K562 (cell line): Measurements from ENCODE around the gene ANKRD49. TPM values are rescaled to one million over a fixed set of nuclear protein-coding genes. Genes with fewer than 3 reads are reported as not detected.

Experiments used
- ARHGAP35 ChIP-seq: fragments of 450-650 bp; IDR thresholded peaks from 2 replicates; pipeline ENCODE4 v1.6.1; 2018; ENCODE audit not compliant: partially characterized antibody
- BACH1 ChIP-seq: fragments of 200-800 bp; sonication (Bioruptor generic); IDR thresholded peaks from 2 replicates; pipeline ENCODE4 v1.6.1; 2016; ENCODE audit warnings: missing genetic modification characterization, missing compliant biosample characterization
- CCAR2 ChIP-seq: fragments of 200-400 bp; formaldehyde crosslinking; IDR thresholded peaks from 2 replicates; pipeline ENCODE4 v1.6.1; 2017; ENCODE audit warnings: mild to moderate bottlenecking, low read depth, low read length
- FOXA3 ChIP-seq, 2 experiments: fragments of 450-650 bp in 1 of 2; sonication (generic) in 1 of 2; formaldehyde crosslinking; IDR thresholded peaks in 1 of 2; conservative IDR thresholded peaks in 1 of 2; 2 replicates each; pipeline versions ENCODE4 v1.4.0 to v1.8.0; 2020 to 2022; ENCODE audit warnings: mild to moderate bottlenecking in 2 of 2, missing genetic modification reagents in 1 of 2
- HCFC1 ChIP-seq: IDR thresholded peaks from 2 replicates; pipeline ENCODE4 v1.6.1; 2012; ENCODE audit warnings: low read depth, low read length, improper control_type of control experiment
- HDAC6 ChIP-seq: IDR thresholded peaks from 2 replicates; pipeline ENCODE4 v1.6.1; 2012; ENCODE audit warnings: low read depth, mild to moderate bottlenecking, control low read depth, inconsistent platforms, low read length, moderate library complexity
- KDM4B ChIP-seq, 2 experiments: fragments of 450-650 bp in 1 of 2; sonication (generic) in 1 of 2; IDR thresholded peaks; 2 replicates each; pipeline ENCODE4 v1.6.1; 2016 to 2017; ENCODE audit warnings: borderline replicate concordance in 2 of 2, antibody characterized with exemption in 1 of 2, low read depth in 1 of 2, mild to moderate bottlenecking in 1 of 2
- LCOR ChIP-seq: sonication (generic); formaldehyde crosslinking; IDR thresholded peaks from 2 replicates; pipeline ENCODE4 v1.8.0; 2022; ENCODE audit warnings: mild to moderate bottlenecking, missing genetic modification reagents
- LEF1 ChIP-seq: fragments of 450-650 bp; IDR thresholded peaks from 2 replicates; pipeline ENCODE4 v1.6.1; 2016; ENCODE audit warnings: mild to moderate bottlenecking
- MCM3 ChIP-seq: fragments of 450-650 bp; IDR thresholded peaks from 2 replicates; pipeline ENCODE4 v1.6.1; 2016
- NCOA6 ChIP-seq: fragments of 450-650 bp; IDR thresholded peaks from 2 replicates; pipeline ENCODE4 v1.6.1; 2017; ENCODE audit warnings: mild to moderate bottlenecking
- NFRKB ChIP-seq: fragments of 450-650 bp; IDR thresholded peaks from 2 replicates; pipeline ENCODE4 v1.6.1; 2016; ENCODE audit warnings: low read depth
- OTX1 ChIP-seq: fragments of 450-650 bp; formaldehyde crosslinking; IDR thresholded peaks from 2 replicates; pipeline ENCODE4 v1.4.0; 2022; ENCODE audit warnings: mild to moderate bottlenecking
- PHF20 ChIP-seq: fragments of 450-650 bp; IDR thresholded peaks from 2 replicates; pipeline ENCODE4 v1.6.1; 2018; ENCODE audit not compliant: partially characterized antibody
- POLR2A ChIP-seq: fragments of 450-650 bp; conservative IDR thresholded peaks from 2 replicates; pipeline ENCODE4 v1.6.1; 2016
- POLR2H ChIP-seq: IDR thresholded peaks from 2 replicates; pipeline ENCODE4 v1.6.1; 2016; ENCODE audit warnings: missing genetic modification characterization, low read depth, mild to moderate bottlenecking, control low read depth, missing compliant biosample characterization, moderate library complexity
- PTRF ChIP-seq: fragments of 450-650 bp; IDR thresholded peaks from 2 replicates; pipeline ENCODE4 v1.6.1; 2016; ENCODE audit warnings: mild to moderate bottlenecking, missing genetic modification characterization, missing compliant biosample characterization
- SMAD2 ChIP-seq: fragments of 150-350 bp; IDR thresholded peaks from 2 replicates; pipeline ENCODE4 v1.6.1; 2014; ENCODE audit warnings: low read depth, mild to moderate bottlenecking, low read length
- SMC3 ChIP-seq: conservative IDR thresholded peaks from 2 replicates; pipeline ENCODE4 v1.6.1; 2011; ENCODE audit warnings: low read depth, low read length, improper control_type of control experiment; ENCODE audit not compliant: insufficient read depth
- STAG1 ChIP-seq: sonication (generic); formaldehyde crosslinking; IDR thresholded peaks from 2 replicates; pipeline ENCODE4 v1.5.0; 2020; ENCODE audit warnings: missing genetic modification reagents, borderline replicate concordance
- TOE1 ChIP-seq, 2 experiments: fragments of 450-650 bp in 1 of 2; sonication (generic) in 1 of 2; formaldehyde crosslinking in 1 of 2; IDR thresholded peaks; 2 replicates each; pipeline versions ENCODE4 v1.7.1 to v1.8.0; 2016 to 2022; ENCODE audit warnings: borderline replicate concordance in 2 of 2, mild to moderate bottlenecking in 2 of 2, antibody characterized with exemption in 1 of 2, inconsistent platforms in 1 of 2, low read depth in 1 of 2, missing genetic modification reagents in 1 of 2, moderate library complexity in 1 of 2
- ZBTB8A ChIP-seq: fragments of 450-650 bp; IDR thresholded peaks from 2 replicates; pipeline ENCODE4 v1.6.1; 2018; ENCODE audit warnings: mild to moderate bottlenecking, moderate library complexity; ENCODE audit not compliant: partially characterized antibody
- ZMIZ1 ChIP-seq, 2 experiments: fragments of 150-350 bp in 1 of 2; IDR thresholded peaks; 2 replicates each; pipeline ENCODE4 v1.6.1; 2012 to 2016; ENCODE audit warnings: low read depth in 2 of 2, low read length in 2 of 2, mild to moderate bottlenecking in 1 of 2, moderate library complexity in 1 of 2
- ZNF143 ChIP-seq: sonication (generic); formaldehyde crosslinking; IDR thresholded peaks from 2 replicates; pipeline ENCODE4 v1.9.0; 2022; ENCODE audit warnings: mild to moderate bottlenecking, missing genetic modification reagents
- ZNF165 ChIP-seq: fragments of 250-450 bp; sonication (Bioruptor Pico); IDR thresholded peaks from 2 replicates; pipeline ENCODE4 v1.4.0; 2020; ENCODE audit warnings: borderline replicate concordance
- ZNF175 ChIP-seq: fragments of 200-800 bp; sonication (Bioruptor generic); IDR thresholded peaks from 2 replicates; pipeline ENCODE4 v1.6.1; 2016; ENCODE audit warnings: low read depth, mild to moderate bottlenecking, missing genetic modification characterization, missing compliant biosample characterization
- ZNF311 ChIP-seq: fragments of 250-450 bp; sonication (Bioruptor Pico); IDR thresholded peaks from 2 replicates; pipeline ENCODE4 v1.4.0; 2020; ENCODE audit warnings: mild to moderate bottlenecking, moderate library complexity
- ZNF75A ChIP-seq: fragments of 450-650 bp; formaldehyde crosslinking; IDR thresholded peaks from 2 replicates; pipeline ENCODE4 v1.4.0; 2020; ENCODE audit warnings: mild to moderate bottlenecking
- polyA plus RNA-seq, 8 experiments: library from polyadenylated mRNA; depleted of rRNA in 4 of 8; stranded (reverse) in 5 of 8; unstranded in 3 of 8; fragments of >200 nt; fragmentation: Nextera tagmentation in 2 of 8; fragmentation: Illumina TruSeq in 1 of 8; extraction: Ambion mirVana in 2 of 8; extraction: Trizol in 1 of 8; gene quantifications; 2 replicates each; pipeline versions ENCODE4 v1.2.1 to v1.2.3, GENCODE V29; 2011 to 2014; ENCODE audit warnings: inconsistent platforms in 1 of 8, missing spikeins in 1 of 8
- total RNA-seq, 7 experiments: library from RNA; depleted of rRNA in 6 of 7; stranded (reverse); fragments of >200 nt in 6 of 7; fragmentation: Illumina TruSeq in 2 of 7; extraction: Trizol in 2 of 7; gene quantifications; 2 replicates each; pipeline versions ENCODE4 v1.2.1 to v1.2.3, GENCODE V29; 2011 to 2021; ENCODE audit warnings: low replicate concordance in 1 of 7

Gene ANKRD49
- total and polyA plus RNA-seq, 9 of the 15 experiments (the other 6 are each of a cell fraction or from before 2014, with no cell fraction given): 13.4 to 43.5 (median 30.6) TPM

- TF ChIP-seq KDM4B (IDR thresholded peaks at IDR 0.05; ENCODE audit: borderline replicate concordance in 2 of 2, low read depth in 1 of 2): no peak
- peak; percentile 95 for TF ChIP-seq PHF20
- no peak for TF ChIP-seq STAG1
- TF ChIP-seq ZNF143 (CRISPR knock-in tag): no peak
- peak; percentile 76 for TF ChIP-seq POLR2H (tag)
- no peak for TF ChIP-seq LEF1
- TF ChIP-seq ZNF75A: no peak
- 0 out of 2 replicates have a peak, but pooled peaks have one; percentile 18 for TF ChIP-seq TOE1 (IDR thresholded peaks at IDR 0.05; ENCODE audit: borderline replicate concordance)
- no peak for TF ChIP-seq TOE1 (CRISPR knock-in tag; IDR thresholded peaks at IDR 0.05; ENCODE audit: borderline replicate concordance, low read depth)
- no peak for TF ChIP-seq LCOR (CRISPR knock-in tag)
- TF ChIP-seq ZNF175 (CRISPR knock-in tag): no peak
- no peak for TF ChIP-seq NFRKB
- no peak for TF ChIP-seq ZBTB8A
- TF ChIP-seq POLR2A: peak; percentile 85
- no peak for TF ChIP-seq HDAC6
- no peak for TF ChIP-seq ZNF311 (CRISPR knock-in tag)
- TF ChIP-seq SMAD2: no peak
- TF ChIP-seq HCFC1: no peak
- no peak for TF ChIP-seq BACH1 (tag)
- no peak for TF ChIP-seq ZNF165 (CRISPR knock-in tag)
- no peak for TF ChIP-seq OTX1 (CRISPR knock-in tag)
- no peak for TF ChIP-seq ARHGAP35
- TF ChIP-seq SMC3: no peak
- TF ChIP-seq NCOA6: no peak
- no peak for TF ChIP-seq PTRF
- TF ChIP-seq ZMIZ1 (IDR thresholded peaks at IDR 0.05; ENCODE audit: low read depth in 2 of 2, low read length in 2 of 2): no peak
- TF ChIP-seq CCAR2: no peak
- peak in 1 of 2 experiments; percentile 23; a peak in 1 of 4 replicates for TF ChIP-seq FOXA3 (CRISPR knock-in tag; conservative IDR thresholded peaks at IDR 0.05 in 1 of 2, IDR thresholded peaks at IDR 0.05 in 1 of 2)
- TF ChIP-seq MCM3: no peak
These were observed at the start of gene ANKRD49, which contains the start of gene MRE11 (continued) for GRCh38 chr11:94493281-94494125.
